ENCODE results near the gene TRIL. TPM values are rescaled to one million over a fixed set of nuclear protein-coding genes. Genes with fewer than 3 reads are reported as not detected.

The TRIL gene
- polyA plus RNA-seq, 3 donors: not detected

DNA sequence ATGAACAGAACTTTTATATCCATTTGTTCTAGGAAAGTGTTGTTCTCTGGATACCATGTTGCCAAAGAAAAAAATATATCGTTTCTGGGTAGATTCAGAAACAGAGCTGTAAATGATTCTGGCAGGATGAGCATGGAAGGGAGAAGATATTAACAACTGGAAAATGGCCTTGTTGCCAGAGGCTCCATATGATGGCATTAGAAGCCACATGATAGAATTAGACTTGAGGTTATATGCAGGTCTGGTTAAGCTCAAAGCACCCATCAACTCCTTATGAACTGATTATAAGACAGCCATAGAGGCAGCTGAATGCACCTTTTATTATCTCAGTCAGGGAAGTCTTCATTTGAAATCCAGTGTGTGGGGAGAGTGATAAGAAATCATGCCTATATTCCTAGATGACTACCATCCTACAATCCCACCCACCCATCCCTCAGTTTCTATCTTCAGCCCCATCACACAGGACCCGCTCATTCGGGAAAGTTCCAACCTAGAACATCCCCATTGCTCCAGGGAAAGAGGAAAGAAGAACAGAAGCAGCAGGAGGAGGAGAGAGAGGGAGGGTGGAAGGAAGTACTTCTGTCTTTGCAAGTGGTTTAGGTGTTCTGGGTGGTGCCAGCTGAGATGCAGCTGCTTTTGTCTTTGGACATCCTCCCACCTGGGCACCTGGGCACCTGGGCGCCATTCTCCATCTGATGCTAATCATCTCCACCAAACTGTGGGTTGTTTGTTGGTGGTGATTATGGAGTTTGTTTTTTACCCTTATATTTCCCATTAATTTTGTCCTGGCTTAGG is 25.5 kb upstream of the TRIL start:
- 70% methylated on average over 1 of the region's 4 CpGs for WGBS (ENCODE audit: insufficient coverage)
- Histone ChIP-seq H3K36me3 (replicated peaks in 1 of 2; ENCODE audit: control insufficient read depth in 1 of 2, insufficient read depth in 2 of 2, low read length in 2 of 2) (no peaks in the 10 kb centered on the region), H2AFZ (ENCODE audit: insufficient read depth, low read depth, low read length, poor library complexity, severe bottlenecking) (no peak overlapping the region), H3K79me2 (ENCODE audit: insufficient read depth, low read length) (no peaks in the 10 kb centered on the region), H3K9ac (ENCODE audit: insufficient read depth, low read length, poor library complexity, severe bottlenecking) (no peak overlapping the region), H3K27ac (ENCODE audit: low read depth in 1 of 2, low read length in 2 of 2) (no peak overlapping the region), H3K4me1 (ENCODE audit: control insufficient read depth in 1 of 2, insufficient read depth in 2 of 2, low read length in 2 of 2) (peaks cover 48 to 49% of the 10 kb centered on the region in 2 donors), H3K27me3 (ENCODE audit: control insufficient read depth in 2 of 2, insufficient read depth in 2 of 2, low read length in 2 of 2) (no peaks in the 10 kb centered on the region), H3K4me2 (replicated peaks; ENCODE audit: extremely low read depth, low read length, poor library complexity, severe bottlenecking) (no peak overlapping the region), H3K4me3 (replicated peaks in 1 of 3; ENCODE audit: low read depth in 2 of 3, low read length in 3 of 3) (no peak overlapping the region), H4K20me1 (ENCODE audit: insufficient read depth, low read length) (no peaks in the 10 kb centered on the region), H3K9me3 (replicated peaks in 1 of 2; ENCODE audit: control insufficient read depth in 1 of 2, insufficient read depth in 1 of 2, low read length in 2 of 2) (no peaks in the 10 kb centered on the region)
- Mint-ChIP-seq H3K36me3 (peaks cover 0 to 2% of the 10 kb centered on the region in 2 donors), H3K9me3 (peaks cover 0 to 2% (median 0%) of the 10 kb centered on the region in 7 donors), H3K4me1 (peaks cover 50% of the 10 kb centered on the region), H3K27me3 (ENCODE audit: low read depth in 3 of 3) (peaks cover 0 to 5% (median 5%) of the 10 kb centered on the region in 3 donors), H3K27ac (peak overlapping the region in 1 of 7 donors; percentile 36), H3K4me3 (no peak overlapping the region)
- intact Hi-C loops (cut with micrococcal nuclease): no loop called here
- no peak for TF ChIP-seq CTCF (IDR thresholded peaks at IDR 0.05)
- no peak for DNase-seq

GRCh38 chr7:28981161-28981465 is 23.0 kb upstream of the TRIL start:
- H3K9me3 Mint-ChIP-seq: peaks cover 0 to 4% (median 0%) of the 10 kb centered on the region in 7 donors
- intact Hi-C loops (cut with micrococcal nuclease): no loop called here
- no peak overlapping the region for H3K4me2 ChIP-seq (replicated peaks; ENCODE audit: extremely low read depth, low read length, poor library complexity, severe bottlenecking)
- peaks cover 25% of the 10 kb centered on the region for H3K4me1 Mint-ChIP-seq
- H3K9ac ChIP-seq (ENCODE audit: insufficient read depth, low read length, poor library complexity, severe bottlenecking): no peak overlapping the region
- H3K27me3 Mint-ChIP-seq (ENCODE audit: low read depth in 3 of 3): peaks cover 0 to 5% (median 5%) of the 10 kb centered on the region in 3 donors
- no peak for DNase-seq
- no peak overlapping the region for H3K4me3 Mint-ChIP-seq
- no peak overlapping the region for H3K4me3 ChIP-seq (replicated peaks in 1 of 3; ENCODE audit: low read depth in 2 of 3, low read length in 3 of 3)
- H4K20me1 ChIP-seq (ENCODE audit: insufficient read depth, low read length): no peaks in the 10 kb centered on the region
- WGBS (ENCODE audit: insufficient coverage): 100% methylated on average over 3 of the region's 4 CpGs
- H3K4me1 ChIP-seq (ENCODE audit: control insufficient read depth in 1 of 2, insufficient read depth in 2 of 2, low read length in 2 of 2): peaks cover 24 to 25% of the 10 kb centered on the region in 2 donors
- no peak overlapping the region for H3K27ac ChIP-seq (ENCODE audit: low read depth in 1 of 2, low read length in 2 of 2)
- no peaks in the 10 kb centered on the region for H3K79me2 ChIP-seq (ENCODE audit: insufficient read depth, low read length)
- H3K27me3 ChIP-seq (ENCODE audit: control insufficient read depth in 2 of 2, insufficient read depth in 2 of 2, low read length in 2 of 2): no peaks in the 10 kb centered on the region
- TF ChIP-seq CTCF (IDR thresholded peaks at IDR 0.05): no peak
- peaks cover 0 to 2% of the 10 kb centered on the region in 2 donors for H3K36me3 Mint-ChIP-seq
- H3K36me3 ChIP-seq (replicated peaks in 1 of 2; ENCODE audit: control insufficient read depth in 1 of 2, insufficient read depth in 2 of 2, low read length in 2 of 2): no peaks in the 10 kb centered on the region
- no peak overlapping the region for H2AFZ ChIP-seq (ENCODE audit: insufficient read depth, low read depth, low read length, poor library complexity, severe bottlenecking)
- no peak overlapping the region for H3K27ac Mint-ChIP-seq
- peaks cover 0 to 2% of the 10 kb centered on the region in 2 donors for H3K9me3 ChIP-seq (replicated peaks in 1 of 2; ENCODE audit: control insufficient read depth in 1 of 2, insufficient read depth in 1 of 2, low read length in 2 of 2)
